HG03432 (cell line): ENCODE results near the gene KIF1A.

Experiments used
- ATAC-seq: cut with Tn5 transposase; IDR thresholded peaks from one replicate; pipeline ENCODE4 v1.9.1; 2021; ENCODE audit warnings: mild to moderate bottlenecking, moderate library complexity; ENCODE audit not compliant: unreplicated experiment

Gene KIF1A

DNA sequence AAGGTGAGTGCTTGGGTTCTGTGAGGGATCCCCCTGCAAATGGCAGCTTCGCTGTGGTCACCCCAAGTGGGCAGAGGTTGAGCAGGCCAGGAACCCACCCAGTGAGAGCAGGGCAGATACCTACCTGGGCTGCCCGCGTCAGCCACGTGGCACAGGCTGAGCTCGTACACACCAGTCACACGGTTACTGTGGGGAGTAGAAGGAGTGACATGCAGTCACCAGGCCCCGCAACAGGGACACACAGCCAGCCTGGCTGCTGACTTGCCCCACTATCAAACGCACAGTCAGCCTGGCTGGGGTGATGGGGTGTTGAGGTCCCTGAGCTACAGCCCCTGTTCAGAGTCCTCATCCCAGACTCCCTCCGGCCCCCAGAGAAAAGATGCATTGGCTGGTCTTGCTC, 96.2 kb downstream of the KIF1A start:
- ATAC-seq: no peak

DNA sequence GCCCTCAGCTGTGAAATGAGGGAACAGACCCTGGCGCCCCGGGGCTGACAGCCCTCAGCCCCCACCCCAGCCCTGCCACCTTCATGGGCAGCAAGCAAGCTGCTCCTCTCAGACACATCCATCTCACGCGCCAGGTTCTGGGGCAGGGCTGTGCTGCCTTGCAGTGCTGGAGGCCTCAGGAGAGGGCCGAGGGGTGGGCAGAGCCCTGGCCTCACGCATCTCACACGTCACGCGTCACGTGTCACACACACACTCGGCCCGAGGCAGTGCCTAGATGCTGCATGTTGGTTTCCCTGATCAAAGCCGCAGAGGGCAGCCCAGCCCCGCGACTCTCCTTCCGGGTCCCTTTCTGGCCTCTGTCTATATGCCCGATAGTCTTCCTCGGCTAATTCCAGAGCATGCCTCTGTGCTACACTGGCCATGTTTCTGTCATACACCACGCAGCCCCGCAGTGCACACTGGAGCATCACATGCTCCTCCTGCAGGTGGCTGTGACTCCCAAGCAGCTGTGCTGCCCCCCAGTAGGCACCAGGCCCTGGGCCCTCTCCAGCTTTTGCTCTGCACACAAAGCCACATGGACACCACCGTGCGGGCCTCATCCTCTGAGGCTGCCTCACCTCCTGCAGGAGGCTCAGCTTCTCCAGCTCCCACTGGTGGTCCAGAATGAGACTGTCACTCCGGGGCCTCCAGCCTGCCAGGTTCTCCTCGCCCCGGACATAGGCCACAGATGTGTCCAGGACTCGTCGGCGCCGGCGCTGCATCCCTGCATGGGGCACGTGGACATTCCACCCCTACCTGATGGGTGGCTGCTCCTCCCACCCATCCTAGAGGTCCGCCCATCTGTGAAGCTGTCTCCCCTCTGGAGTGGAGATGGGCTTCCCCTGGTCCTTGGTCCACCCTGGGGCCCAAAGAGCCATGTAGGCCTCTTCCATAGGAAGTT, 97.0 kb downstream of the KIF1A start:
- no peak for ATAC-seq

DNA sequence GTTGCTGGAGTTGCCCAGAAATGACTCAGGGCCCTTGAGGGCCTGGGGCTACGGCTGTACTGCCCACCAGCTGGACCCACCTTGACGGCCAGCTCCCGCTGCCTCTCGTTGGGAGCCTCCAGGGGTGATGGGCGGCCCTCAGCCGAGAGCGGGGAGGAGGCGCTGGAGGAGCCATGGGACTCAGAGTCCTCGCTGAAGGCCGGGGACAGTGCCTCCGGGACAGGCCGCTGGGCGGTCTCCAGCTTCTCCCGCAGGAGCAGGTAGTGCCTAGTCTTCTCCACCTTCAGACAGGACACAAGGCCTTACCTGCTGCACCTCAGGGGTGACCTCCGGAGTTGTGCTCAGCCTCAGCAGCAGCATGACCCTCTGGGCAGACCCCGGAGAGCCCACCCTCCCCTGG, 97.6 kb downstream of the KIF1A start:
- no peak for ATAC-seq

DNA sequence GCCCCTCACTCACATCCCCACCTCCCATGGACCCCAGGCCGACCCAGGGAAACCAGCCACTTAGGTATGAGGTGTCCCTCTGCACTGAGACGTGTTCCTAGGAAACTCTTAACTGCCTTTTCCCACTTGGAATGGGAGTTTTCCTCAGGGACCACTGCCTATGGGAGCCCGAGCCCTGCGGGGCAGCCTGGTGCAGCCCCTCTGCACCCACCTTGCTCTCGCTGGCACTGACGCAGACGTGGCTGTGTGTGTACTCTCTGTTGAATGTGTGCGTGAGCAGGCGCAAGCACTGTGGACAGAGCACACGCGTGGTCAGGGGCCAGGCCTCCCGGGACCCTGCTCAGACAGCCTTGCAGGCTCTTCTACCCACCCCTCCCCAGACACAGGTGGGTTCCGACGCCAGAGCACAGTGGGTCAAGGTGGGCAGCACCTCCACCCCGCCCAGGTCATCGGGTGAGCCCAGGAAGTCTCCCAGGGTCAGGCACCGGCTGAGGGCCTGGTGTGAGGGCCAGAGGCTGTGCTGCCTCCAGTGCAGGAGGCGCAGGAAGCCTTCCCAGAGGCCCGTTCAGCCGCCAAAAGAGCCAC, 98.3 kb downstream of the KIF1A start:
- ATAC-seq: no peak

DNA sequence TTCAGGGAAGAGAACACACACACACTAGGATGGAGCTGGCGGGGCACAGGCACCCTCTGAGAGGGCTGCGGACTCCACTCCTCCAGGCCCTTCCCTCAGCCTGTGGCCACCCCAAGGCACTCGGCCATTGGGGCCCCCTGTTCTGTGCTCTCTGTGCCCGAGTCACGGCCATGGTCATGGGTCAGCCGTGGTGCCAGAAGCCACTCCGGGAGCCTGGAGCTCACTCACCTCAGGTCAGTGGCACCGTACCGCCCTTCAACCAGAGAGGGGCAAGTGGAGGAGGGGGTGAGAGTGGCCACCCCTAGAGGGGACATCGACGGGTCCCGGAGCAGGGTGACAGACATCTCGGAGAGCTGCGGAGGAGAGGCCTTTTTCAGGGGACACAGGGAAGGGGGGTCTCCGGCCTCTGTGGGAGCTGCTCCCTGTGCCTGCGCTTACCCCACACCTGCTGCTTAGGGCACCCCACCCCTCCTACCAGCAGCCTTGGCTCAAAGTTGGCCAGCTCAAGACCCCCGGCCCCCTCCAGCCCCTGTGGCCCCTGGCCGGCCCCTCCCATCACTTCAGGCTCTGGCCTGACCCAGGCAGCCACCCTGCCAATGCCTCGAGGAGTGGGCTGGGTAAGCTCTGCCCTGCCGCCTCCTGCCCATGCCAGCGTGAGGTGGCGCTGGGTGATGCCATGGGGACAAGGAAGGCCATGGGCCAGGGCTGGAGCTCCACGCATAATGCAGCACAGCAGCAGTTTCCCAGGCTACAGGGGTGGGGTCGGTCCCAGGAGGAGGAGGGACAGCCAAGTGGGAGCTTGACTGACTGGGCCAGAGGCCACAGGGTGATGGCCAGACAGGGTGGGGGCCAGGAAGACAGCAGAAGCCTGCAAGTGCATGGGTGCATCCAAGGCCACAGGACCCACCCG, 99.1 kb downstream of the KIF1A start:
- no peak for ATAC-seq

DNA sequence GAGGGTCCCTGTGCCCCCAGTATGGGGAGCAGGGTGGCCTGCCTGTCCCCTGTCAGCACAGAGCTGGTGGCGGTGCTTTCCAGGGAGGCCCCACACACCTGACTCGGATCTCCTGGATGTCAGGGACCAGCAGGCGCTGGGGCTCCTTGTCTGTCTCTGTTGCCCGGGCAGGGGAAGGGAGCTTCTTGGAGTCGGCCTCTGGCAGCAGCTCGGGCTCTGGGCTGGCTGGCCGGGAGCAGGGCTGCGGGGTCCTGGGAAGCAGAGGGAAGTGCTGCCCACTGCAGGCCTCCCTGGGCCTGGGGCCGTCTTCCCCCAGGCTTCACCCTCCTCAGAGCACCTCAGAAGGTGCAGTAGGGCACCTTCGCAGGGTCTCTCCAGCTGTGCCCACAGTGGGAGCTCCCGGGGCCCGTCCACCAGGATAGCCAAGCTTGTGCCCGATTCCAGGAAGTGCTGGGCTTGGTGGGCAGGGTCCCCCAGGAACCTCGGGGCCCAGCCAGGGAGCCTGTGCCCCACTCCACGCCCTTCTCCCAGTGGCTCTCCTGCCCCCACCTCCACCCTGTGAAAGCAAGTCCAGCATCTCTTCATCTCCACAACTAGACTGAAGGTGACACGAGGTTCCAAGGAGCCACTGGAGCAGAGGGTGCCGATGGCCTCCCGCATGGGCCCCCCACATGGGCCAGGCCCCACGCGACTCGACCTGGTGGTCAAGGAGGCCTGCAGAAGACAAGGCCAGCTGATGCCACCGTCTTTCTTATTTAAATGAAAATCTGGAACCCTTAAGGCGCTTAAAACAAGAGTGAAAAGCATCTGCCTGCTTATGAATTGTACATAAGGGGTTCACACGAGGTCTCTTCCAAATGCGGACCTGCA, 100.1 kb downstream of the KIF1A start:
- no peak for ATAC-seq

DNA sequence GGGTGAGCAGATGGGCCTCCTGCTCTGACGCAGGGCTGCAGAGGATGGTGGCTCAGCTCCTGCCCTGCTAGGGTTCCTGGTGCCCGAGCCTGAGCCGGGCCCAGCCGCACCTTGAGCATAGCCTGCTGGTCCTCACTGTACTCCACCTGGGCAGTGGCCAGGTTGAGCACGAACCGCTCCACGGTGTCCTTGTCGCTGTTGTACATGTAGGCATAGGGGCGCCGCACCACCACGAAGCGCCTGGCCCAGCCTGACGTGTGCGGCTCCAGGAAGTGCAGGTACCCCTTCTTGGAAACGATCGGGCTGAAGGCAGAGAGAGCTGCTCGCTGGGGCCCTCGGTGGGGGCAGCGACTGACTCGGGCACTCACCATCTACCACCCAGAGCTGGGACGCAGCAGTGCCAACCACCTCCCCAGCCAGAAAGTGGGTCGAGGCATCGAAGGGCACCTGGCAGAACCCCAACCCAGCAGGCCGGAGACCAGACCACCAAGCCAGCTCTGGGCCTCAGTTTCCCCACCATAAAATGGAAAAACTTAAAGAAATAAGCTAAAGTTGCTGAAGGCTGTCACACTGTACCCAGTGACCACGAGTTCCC, 101.0 kb downstream of the KIF1A start:
- no peak for ATAC-seq

DNA sequence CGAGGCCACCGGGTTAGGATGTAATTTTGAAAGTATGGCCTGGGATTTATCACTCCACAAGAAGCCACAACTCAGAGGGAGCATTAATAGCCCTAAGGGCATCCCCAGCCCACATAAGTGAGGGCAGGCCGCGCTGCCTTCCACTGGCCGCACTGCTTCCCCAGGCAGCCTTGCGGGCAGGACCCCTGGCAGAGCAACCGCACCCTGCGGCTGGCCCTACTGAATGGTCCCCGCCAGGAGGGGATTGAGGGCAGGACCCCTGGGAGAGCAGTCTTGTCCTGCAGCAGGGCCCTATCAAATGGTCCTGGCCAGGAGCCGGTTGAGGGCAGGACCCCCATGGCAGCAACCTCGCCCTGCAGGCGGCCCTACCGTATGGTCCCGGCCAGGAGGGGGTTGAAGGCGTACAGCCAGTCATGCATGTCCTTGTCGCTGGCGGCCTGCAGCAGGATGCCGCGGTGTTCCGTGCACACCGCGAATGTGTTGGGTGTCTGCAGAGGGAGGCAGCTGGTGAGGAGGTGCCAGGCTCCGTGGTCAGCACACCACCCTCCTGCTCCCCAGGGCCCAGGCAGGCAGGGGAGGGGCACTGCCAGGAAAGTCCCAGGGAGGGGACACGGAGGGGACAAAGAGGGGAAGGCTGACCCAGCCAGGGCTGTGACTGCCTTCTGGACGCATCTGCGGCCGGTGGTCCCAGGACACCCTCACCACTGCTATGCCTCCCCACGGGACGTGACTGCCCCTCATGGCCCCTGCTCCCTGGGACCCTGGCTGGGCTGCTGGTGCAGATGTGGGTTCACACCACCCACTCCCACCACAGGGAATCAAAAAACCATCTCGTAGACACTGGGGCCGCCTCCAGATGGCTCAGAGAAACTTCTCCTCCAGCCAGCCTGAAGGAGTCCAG, 102.1 kb downstream of the KIF1A start:
- ATAC-seq: no peak

DNA sequence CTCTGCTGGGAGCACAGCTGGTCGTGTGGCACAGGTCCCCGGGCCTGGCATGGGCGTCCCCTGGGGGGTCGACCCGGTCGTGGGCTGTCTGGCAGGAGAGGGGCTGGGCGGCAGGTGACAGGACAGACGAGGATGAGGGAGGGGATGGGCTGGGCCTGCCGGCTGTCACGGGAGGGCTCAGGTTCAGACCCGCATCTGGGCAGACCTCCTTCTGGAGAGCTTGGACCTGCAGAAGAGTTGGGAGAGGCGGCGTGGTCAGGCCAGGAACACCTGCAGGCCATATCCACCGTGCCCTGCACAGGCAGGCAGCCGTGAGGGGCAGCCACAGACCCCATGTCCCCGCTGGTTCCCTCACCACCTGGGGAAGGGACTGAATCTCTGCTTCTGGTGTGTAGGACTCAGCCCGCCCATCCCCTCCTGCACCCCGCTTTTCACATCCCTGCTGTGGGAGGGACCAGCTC, 102.8 kb downstream of the KIF1A start:
- no peak for ATAC-seq

DNA sequence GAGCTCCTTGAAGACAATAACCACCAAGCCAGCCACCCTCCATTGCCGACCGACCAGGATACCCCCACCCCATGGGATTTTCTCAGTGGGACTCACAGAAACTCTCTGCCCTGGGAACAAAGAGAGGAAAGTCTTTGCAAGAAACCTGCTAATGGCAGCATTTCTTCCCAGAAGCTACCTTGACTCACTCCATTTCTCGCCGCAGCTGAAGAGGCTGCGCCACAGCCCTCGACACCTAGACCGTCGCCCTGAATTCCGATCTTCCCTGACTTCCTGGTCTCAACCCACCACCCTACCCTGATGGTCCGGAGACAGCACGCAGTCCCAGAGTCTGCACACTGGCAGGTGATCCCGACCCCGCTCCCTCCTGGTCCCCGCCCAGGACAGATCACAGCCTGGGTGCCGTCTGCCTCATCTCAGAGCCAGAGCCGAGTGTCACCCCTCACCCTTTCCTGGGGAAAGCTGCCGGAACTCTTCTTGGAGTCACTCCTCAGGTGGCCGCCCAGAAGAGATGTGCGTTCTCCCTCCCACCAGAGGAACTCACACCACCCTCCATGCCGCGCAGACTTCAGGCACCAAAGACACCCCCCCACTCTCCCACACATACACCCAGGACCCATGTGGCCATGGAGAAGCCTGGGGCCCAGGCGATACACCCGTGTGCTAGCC, 103.8 kb downstream of the KIF1A start:
- no peak for ATAC-seq

DNA sequence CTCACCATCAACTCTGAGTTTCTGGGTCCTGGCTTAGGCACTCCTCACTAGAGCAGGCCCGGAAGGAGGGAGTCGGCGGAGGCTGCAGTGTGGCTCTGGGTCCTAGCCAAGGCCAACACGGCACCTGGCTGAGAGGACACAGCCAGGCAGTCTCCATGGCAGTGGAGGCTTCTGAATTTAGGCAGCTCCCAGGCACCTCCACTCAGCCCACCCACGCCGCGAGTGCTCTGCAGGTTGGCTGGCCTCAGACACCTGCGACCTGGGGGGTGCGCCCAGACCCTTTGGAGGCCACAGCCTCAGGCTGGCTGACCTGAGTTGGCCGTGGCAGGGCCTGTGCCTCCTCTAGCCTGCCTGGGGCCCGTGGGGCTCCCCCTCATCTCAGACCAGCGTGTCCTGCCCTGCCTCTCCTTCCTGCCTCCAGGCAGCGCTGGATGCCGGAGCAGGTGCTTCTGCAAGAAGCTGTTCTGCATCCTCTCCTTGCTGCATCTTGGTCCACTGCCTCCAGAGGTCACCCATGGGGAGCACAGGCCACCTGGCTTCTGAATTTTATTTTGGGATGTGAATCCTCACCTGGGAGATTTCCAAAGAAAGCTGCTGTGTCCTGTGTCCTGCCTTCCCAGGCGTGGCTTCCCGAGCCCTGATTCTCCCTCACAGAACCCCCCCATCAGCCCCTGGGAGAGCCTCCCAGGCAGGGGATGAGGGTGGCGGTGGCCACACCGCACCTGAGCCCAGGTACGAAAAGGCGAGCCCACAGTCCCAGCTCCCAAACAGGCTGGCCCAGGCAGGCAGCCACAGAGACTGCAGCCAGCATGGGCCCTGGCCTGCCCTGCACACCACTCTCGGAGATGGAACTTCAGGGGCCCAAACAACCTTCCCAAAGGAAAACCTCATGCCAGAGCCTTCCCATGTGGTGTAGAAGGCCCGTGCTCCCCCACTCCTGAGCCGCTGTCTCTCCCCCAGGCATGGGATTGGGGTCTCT, 105.0 kb downstream of the KIF1A start:
- ATAC-seq: no peak

DNA sequence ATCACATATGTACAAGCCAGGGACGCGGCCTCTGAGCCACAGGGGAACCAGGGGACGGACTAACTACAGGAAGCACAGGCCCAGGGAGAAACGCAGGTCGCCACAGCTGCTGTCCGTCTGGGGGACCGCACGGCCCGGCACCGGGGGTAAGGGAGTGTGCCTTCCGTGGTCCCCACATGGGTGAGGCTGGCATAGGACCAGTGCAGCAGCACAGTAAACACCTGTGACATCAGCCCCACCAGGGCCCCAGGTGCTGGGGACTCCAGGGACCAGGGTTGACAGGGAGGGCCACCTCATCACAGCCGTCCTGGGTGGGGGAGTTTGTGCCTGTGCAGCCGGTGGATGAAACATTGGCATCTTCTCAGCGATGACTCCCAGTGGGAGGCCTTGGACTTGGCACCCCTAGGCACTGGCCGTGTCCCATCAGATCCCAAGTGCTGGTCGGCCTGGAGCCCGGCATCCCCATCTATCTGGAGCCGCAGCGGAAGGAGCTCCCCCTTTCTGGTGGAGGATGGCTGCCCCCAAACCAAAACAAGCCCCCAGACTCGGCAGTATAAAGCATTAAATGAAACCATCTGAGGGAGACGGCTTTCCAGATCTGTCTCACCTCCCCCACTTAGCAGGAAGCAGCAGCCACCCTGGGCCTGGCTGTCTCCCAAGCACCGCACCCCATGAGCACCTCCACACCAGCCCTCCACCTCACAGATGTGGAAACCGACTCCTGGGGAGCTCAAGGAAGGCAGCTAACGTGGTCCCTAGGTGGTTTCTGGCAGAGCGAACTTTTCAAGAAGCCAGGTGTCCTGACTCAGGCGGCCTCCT, 105.9 kb downstream of the KIF1A start:
- no peak for ATAC-seq

DNA sequence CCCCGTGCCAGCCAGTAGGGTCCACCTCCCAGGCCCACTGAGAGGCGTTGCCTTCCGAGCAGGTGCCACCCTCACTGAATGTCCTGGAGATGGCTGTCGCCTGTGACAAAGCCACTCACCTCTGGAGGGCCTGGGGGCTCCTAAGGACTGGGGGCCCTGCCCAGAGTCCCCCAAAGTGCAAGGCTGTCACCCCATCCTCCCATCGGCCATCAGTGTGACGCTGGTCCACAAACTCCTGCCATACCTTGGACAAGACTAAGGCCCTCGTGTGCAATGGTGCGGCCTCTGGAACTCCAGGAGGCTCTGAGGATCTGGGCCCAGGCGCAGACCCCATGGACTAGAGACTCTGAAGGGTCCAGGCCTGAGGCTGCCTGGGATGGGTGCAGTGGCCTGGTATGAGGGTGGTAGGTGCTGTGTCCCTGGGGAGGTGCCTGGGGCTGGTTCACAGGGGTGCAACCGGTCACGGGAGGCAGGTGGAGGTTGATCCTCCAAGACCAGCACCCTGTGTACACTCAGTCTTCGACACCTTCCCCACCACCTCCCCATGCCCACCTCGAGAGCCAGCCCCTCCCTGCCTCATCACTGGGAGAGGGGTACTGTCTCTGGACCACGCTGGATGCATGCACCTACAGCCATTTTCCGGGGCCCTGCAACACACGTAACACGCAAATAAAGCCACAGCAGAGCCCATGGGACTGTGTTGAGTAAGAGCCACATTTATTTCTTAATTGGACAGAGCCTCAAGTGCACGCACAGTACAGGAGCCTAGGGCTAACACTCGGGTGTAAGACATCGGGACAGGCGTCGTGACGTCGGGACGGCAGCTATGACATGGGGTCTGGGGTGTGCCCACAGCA, 106.7 kb downstream of the KIF1A start:
- no peak for ATAC-seq

DNA sequence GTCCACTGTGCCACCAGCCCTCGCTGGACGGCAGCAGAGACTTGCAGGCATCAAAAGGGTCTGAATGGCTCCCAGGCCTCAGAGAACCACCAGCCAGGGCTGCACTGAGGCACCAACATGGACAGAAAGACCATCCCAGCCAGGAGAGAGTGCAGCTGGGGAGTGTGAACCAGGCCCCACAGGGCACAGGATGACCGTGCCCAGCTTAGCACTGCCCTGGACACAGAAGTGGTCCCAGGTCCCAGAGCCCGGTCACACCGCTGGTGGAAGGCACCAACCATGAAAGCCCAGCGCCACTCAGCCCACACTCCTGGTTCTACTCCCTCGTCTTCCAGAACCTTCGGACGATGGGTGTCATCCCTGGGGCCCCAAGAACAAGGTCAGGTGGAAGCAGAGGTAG, 107.9 kb downstream of the KIF1A start:
- ATAC-seq: no peak

DNA sequence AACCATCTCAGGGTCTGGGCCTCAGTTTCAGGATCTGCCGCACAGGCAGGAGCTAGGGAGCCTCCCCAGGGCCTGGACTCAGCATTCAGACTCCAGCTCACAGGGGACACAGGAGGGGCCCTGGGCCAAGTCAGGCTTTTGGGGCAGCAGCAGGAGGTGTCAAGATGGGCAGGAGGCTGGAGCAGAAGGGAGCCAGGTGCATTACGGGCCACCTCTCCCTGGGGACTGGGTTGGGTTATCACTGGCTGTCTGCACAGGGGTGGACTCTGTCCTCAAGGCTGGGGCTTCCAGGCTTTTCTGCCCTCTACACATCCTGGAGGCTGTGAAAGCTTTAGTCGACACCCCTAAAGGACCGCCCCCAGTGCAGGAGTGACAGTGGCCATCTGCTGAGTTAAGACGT, 108.3 kb downstream of the KIF1A start:
- ATAC-seq: no peak
